GM23338 (cell line): ENCODE results near the gene DIPK1A.

ENCODE experiments used
- EZH2 ChIP-seq: fragments of 200-600 bp; sonication (generic); IDR thresholded peaks from one replicate; pipeline ENCODE4 v1.8.0; 2017; ENCODE audit warnings: antibody characterized with exemption, mild to moderate bottlenecking, low read depth; ENCODE audit not compliant: unreplicated experiment
- EZH2phosphoT487 ChIP-seq: fragments of 200-600 bp; sonication (generic); IDR thresholded peaks from one replicate; pipeline ENCODE4 v1.8.1; 2018; ENCODE audit warnings: antibody characterized with exemption; ENCODE audit not compliant: unreplicated experiment
- POLR2AphosphoS5 ChIP-seq: IDR thresholded peaks from 2 replicates; pipeline ENCODE4 v1.6.1; 2016; ENCODE audit warnings: antibody characterized with exemption, low read depth
- TF ChIP-seq, protein P1 (sequence below), 2 experiments: fragments of 200-600 bp in 1 of 2; sonication (generic) in 1 of 2; conservative IDR thresholded peaks; 2 replicates each; pipeline versions ENCODE4 v1.5.1 to v1.6.1; 2016 to 2017; ENCODE audit warnings: antibody characterized with exemption in 2 of 2, low read depth in 2 of 2, mild to moderate bottlenecking in 2 of 2, moderate library complexity in 1 of 2

DNA sequence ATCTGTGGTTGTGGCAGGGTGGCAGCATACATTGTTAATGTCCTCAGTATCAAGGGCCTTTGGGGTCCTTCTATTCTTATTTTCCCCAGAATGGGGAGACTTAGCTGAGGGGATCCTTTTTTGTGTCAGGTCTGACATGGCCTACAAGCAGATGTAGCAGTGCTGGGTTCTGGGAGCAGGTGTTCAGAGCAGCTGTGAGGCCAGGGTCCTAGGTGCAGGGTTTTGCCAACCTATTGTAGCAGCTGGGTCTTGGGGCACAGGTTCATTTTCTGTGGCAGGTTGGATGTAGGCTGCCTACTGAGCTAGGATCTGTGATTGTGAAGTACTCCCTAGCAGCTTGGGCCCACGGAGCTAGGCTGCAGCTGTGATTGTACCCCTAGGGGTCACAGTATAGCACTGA is 60.1 kb downstream of the DIPK1A start:
- TF ChIP-seq, protein P1, sequence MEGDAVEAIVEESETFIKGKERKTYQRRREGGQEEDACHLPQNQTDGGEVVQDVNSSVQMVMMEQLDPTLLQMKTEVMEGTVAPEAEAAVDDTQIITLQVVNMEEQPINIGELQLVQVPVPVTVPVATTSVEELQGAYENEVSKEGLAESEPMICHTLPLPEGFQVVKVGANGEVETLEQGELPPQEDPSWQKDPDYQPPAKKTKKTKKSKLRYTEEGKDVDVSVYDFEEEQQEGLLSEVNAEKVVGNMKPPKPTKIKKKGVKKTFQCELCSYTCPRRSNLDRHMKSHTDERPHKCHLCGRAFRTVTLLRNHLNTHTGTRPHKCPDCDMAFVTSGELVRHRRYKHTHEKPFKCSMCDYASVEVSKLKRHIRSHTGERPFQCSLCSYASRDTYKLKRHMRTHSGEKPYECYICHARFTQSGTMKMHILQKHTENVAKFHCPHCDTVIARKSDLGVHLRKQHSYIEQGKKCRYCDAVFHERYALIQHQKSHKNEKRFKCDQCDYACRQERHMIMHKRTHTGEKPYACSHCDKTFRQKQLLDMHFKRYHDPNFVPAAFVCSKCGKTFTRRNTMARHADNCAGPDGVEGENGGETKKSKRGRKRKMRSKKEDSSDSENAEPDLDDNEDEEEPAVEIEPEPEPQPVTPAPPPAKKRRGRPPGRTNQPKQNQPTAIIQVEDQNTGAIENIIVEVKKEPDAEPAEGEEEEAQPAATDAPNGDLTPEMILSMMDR (conservative IDR thresholded peaks at IDR 0.05; ENCODE audit: low read depth in 2 of 2) = no peak
- TF ChIP-seq EZH2 (no peak), POLR2AphosphoS5 (no peak), EZH2phosphoT487 (no peak)
